NCI-H345 treated with DMSO at 0.1 percent for 48 hours (cell line): ENCODE data around the gene ZAR1L.
"Not testable (repeated sequence)": the region's sequence is repeated elsewhere in the genome, so short reads cannot be mapped to it uniquely, and the experiment has no call there.

ENCODE experiments used
- DNase-seq: peaks from one replicate; lab custom pipeline; 2025; ENCODE audit not compliant: unreplicated experiment; lab: John Stamatoyannopoulos, UW

ZAR1L gene, protein sequence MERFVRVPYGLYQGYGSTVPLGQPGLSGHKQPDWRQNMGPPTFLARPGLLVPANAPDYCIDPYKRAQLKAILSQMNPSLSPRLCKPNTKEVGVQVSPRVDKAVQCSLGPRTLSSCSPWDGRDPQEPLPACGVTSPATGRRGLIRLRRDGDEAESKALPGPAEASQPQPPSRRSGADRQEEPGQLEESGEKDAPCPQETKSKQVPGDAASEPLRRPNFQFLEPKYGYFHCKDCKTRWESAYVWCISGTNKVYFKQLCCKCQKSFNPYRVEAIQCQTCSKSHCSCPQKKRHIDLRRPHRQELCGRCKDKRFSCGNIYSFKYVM

DNA sequence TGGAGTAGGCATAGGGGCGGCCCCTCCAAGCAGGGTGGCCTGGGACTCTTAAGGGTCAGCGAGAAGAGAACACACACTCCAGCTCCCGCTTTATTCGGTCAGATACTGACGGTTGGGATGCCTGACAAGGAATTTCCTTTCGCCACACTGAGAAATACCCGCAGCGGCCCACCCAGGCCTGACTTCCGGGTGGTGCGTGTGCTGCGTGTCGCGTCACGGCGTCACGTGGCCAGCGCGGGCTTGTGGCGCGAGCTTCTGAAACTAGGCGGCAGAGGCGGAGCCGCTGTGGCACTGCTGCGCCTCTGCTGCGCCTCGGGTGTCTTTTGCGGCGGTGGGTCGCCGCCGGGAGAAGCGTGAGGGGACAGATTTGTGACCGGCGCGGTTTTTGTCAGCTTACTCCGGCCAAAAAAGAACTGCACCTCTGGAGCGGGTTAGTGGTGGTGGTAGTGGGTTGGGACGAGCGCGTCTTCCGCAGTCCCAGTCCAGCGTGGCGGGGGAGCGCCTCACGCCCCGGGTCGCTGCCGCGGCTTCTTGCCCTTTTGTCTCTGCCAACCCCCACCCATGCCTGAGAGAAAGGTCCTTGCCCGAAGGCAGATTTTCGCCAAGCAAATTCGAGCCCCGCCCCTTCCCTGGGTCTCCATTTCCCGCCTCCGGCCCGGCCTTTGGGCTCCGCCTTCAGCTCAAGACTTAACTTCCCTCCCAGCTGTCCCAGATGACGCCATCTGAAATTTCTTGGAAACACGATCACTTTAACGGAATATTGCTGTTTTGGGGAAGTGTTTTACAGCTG, at the start of gene ZAR1L, which contains the start of gene BRCA2:
Gene ZAR1L, minus strand, starts transcription at position 126 of the 790 bp plus-strand sequence. CDS start 3,438 bp downstream, outside the sequence.
Gene BRCA2, plus strand, starts transcription at position 271 of the 790 bp plus-strand sequence. CDS start 953 bp downstream, outside the sequence.
- DNase-seq = peak; percentile 57

DNA sequence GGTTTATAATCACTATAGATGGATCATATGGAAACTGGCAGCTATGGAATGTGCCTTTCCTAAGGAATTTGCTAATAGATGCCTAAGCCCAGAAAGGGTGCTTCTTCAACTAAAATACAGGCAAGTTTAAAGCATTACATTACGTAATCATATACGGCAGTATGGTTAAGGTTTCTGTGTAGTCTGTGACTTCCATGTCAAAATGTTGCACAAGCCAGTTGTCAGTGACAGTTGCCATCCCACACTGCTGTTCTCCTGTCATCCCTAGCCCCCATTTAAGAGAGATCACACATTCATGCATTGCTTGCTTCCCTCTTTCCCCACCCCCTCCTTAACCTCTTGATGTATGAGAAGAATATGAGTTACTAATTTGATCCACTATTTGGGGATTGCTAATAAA, 47.4 kb upstream of the ZAR1L start:
- DNase-seq = no peak

DNA sequence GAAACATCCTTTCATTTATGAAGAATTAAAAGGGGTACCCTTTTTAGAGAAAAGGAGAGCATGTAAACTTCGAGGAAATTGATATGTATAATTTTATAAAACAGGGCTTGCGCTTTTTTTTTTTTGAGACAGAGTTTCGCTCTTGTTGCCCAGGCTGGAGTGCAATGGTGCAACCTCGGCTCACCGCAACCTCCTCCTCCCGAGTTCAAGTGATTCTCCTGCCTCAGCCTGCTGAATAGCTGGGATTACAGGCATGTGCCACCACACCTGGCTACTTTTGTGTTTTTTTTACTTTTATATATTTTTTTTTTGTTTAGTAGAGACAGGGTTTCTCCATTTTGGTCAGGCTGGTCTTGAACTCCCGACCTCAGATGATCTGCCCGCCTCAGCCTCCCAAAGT, 40.8 kb upstream of the ZAR1L start:
- DNase-seq = not testable (repeated sequence)

DNA sequence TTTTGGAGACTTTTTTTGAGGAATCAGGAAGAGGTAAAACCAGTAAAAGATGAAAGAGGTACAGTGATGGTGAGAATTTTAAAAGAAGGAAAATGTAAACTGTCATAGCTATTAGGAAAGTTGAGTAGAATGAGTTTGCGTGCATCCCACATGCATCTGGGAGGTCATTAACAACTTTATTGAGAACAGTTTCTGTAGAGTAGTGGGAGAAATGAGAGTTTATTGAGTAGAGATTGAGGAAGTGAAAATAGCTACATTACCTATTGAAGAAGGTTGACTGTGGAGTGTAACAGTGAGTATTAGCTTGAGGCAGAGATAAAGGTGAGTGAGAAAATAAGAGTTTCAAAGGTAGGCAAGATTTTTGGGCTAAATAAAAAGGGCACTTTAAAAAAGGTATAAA, 38.9 kb upstream of the ZAR1L start:
- DNase-seq = no peak

DNA sequence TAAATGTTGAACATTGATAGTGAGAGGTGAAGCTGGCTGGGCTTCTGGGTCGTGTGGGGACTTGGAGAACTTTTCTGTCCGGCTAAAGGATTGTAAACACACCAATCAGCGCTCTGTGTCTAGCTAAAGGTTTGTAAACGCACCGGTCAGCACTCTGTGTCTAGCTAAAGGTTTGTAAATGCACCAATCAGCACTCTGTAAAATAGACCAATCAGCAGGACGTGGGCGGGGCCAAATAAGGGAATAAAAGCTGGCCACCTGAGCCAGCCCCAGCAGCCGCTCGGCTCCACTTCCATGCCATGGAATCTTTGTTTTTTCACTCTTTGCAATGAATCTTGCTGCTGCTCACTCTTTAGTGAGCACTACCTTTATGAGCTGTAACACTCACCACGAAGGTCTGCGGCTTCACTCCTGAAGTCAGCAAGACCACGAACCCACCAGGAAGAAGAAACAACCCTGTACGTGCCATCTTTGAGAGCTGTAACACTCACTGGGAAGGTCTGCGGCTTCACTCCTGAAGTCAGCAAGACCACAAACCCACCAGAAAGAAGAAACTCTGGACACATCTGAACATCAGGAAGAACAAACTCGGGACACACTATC, 35.8 kb upstream of the ZAR1L start:
- DNase-seq = not testable (repeated sequence)

DNA sequence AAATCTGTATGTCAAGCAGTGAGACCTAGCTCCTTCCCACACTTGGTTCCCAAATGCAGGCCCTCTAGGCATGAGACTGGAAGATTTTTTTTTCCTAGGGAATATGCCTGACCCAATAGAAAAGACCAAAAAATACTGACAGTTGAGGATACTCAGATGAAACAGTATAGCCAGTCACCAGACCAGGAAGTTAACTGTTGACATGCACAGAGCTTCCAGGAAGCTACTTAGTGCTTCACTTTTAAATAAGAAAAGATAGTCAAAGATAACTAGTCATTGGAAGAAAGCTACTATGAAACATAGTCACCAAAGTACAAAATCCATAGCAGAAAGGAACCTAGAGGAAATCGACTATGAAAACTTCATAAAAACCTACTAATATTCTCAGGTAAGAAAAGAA, 32.5 kb upstream of the ZAR1L start:
- no peak for DNase-seq

DNA sequence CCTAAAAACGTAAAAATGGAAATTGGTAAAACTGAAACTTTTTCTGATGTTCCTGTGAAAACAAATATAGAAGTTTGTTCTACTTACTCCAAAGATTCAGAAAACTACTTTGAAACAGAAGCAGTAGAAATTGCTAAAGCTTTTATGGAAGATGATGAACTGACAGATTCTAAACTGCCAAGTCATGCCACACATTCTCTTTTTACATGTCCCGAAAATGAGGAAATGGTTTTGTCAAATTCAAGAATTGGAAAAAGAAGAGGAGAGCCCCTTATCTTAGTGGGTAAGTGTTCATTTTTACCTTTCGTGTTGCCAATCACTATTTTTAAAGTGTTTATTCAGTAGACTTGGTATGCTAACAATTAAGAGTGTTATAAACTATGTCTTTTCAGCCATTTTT, 25.8 kb upstream of the ZAR1L start:
- DNase-seq = no peak

DNA sequence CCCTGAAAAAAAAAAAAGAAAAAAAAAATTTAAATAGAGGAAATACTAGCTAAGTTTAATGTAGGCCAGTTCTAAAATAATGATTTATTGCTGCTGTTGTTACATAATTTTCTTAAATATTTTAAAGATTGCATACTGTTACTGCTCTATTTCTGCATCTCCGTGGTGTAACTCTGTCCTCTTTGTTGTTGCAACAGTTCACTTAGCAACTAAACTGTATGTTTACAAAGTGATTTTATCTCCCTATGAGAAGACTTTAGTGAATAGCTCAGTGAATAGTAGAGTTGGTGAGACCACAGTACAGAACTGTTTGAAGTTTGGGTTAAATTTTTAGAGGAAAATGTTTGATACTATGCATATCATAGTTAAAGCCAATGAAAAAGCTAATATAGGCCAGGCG, 19.5 kb upstream of the ZAR1L start:
- DNase-seq = no peak

DNA sequence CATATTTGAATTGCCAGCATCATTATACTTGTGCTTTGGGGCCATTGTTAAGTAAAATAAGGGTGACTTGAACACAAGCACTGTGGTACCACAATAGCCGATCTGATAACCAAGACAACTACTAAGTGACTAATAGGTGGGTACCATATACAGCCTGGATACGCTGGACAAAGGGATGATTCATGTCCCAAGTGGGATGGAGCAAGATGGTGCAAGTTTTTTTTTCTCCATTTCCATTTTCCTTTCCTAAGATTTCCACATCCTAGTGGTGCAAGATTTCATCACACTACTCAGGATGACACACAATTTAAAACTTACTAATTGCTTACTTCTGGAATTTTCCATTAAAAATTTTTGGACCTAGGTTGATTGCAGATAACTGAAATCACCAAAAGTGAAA, 15.3 kb upstream of the ZAR1L start:
- no peak for DNase-seq

DNA sequence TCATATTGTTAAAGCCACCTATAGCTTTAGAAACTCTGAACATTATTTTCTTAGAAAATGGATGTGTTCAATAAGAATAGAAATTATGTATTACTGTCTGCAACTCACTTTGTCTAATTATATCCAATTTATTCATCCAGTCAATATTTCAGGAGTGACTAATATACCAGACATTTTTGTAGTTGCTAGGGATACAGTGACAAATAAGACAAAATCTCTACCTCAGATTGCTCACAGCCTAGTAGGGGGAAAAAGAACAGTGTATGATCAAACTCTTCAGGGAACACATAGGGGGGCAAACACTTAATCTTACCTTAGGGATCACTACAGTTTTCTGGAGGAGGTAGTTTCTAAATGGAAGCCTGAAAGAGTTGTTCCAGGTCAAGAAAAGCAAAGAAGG, 8.7 kb upstream of the ZAR1L start:
- DNase-seq = no peak

DNA sequence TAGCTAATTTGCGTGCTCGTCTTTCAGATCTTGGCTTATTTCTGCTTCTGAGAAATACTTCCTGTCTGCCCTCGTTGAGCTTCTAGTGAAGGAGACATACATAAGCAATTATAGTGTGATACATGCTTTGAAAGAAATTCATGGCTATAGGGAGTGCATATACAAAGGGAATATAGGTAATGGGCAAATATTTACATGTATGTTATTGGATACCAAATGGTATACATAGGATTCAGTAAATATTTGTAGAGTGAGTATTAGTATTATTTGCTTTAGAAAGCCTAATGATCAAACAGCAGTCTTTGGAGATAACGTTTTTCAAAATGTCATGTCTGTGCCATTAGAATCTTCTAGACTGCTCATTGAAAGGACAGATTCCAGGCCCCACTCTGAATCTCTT, 5.4 kb upstream of the ZAR1L start:
- DNase-seq = no peak

DNA sequence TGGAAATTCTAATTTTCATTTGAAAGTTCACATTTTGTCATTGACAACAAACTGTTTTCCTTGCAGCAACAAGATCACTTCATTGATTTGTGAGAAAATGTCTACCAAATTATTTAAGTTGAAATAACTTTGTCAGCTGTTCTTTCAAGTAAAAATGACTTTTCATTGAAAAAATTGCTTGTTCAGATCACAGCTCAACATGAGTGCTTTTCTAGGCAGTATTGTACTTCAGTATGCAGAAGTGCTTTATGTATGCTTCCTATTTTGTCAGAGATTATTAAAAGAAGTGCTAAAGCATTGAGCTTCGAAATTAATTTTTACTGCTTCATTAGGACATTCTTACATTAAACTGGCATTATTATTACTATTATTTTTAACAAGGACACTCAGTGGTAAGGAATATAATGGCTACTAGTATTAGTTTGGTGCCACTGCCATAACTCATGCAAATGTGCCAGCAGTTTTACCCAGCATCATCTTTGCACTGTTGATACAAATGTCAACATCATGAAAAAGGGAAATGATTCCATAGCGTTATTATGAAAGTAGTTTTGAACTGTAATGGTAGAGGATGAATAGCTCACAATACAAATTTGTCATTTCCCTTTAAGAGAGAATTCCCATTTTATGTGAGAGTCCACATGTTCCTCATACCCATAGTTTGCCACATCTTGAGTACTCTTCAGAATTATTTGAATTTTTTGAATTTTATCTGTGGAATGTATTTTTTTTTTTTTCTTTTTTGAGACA, 2.7 kb upstream of the ZAR1L start:
- no peak for DNase-seq

DNA sequence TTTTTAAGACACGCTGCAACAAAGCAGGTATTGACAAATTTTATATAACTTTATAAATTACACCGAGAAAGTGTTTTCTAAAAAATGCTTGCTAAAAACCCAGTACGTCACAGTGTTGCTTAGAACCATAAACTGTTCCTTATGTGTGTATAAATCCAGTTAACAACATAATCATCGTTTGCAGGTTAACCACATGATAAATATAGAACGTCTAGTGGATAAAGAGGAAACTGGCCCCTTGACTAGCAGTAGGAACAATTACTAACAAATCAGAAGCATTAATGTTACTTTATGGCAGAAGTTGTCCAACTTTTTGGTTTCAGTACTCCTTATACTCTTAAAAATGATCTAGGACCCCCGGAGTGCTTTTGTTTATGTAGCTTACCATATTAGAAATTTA, 1.3 kb upstream of the ZAR1L start:
- no peak for DNase-seq

DNA sequence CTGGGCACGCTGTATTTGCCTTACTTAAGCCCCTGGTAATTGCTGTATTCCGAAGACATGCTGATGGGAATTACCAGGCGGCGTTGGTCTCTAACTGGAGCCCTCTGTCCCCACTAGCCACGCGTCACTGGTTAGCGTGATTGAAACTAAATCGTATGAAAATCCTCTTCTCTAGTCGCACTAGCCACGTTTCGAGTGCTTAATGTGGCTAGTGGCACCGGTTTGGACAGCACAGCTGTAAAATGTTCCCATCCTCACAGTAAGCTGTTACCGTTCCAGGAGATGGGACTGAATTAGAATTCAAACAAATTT, 821 bp upstream of the ZAR1L start:
- peak; percentile 18 for DNase-seq

DNA sequence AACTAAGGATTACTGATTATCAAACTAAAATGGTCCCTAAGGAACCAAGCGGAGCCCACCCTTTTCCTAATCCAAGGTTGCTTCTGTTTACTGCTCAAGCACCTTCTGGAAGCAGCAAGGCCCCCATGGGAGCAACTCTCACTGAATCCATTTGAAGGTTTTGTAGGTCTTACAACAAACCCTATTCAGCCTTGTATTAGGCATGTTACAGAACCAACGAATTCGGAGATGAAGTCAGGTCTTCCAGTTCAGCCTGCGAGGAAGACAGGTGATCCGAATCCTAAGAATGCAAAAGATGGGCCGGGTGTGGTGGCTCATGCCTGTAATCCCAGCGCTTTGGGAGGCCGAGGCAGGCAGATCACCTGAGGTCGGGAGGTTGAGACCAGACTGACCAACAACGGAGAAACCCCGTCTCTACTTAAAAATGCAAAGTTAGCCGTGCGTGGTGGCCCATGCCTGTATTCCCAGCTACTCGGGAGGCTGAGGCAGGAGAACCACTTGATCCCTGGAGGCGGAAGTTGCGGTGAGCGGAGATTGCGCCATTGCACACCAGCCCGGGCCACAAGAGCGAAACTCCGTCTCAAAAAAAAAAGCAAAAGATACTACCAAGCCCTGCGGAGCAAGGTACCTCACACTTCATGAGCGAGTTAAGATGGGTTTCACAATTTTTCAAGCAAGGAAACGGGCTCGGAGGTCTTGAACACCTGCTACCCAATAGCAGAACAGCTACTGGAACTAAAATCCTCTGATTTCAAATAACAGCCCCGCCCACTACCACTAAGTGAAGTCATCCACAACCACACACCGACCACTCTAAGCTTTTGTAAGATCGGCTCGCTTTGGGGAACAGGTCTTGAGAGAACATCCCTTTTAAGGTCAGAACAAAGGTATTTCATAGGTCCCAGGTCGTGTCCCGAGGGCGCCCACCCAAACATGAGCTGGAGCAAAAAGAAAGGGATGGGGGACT, 609 bp downstream of the ZAR1L start:
- DNase-seq = peak; percentile 11

DNA sequence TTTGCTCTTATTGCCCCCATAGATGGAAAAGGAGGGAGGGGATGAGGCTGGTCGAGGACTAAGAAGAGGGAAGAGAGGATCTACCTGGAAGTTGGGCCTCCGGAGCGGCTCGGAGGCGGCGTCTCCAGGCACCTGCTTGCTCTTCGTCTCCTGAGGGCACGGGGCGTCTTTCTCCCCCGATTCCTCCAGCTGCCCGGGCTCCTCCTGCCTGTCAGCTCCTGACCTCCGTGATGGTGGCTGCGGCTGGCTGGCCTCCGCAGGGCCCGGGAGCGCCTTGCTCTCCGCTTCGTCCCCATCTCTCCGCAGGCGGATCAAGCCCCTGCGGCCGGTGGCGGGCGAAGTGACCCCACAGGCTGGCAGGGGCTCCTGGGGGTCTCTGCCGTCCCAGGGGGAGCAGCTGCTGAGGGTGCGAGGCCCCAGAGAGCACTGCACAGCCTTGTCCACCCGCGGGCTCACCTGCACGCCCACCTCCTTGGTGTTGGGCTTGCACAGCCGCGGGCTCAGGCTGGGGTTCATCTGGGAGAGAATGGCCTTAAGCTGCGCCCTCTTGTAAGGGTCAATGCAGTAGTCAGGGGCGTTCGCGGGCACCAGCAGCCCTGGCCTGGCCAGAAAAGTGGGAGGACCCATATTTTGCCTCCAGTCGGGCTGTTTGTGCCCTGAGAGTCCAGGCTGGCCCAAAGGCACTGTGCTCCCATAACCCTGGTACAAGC, 3.8 kb downstream of the ZAR1L start:
- DNase-seq = no peak

DNA sequence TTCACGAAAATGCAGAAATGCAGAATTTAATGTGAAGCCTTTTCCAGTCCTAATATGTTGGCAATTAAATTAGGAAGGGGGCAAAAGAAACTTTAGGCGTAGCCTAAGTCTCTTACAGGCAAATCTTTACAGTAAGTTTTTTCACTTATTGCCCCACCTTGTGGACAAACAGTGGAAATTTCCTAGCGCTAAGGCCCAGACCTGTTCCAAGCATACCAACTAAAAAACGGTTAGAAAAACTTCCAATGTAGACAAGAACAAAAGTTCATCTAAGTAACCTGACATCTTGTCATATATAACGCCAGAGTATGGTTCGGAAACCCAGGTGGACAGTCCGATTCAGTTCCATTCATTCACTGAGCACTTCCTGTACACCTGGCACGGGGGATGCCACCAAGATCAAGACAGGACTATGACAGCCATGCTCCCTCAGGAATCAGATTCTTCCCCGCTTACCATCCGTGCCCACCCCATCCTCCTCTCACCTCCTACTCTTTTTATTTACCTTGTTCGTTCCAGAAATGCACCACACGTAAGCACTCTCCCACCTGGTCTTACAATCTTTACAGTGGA, 4.9 kb downstream of the ZAR1L start:
- no peak for DNase-seq

DNA sequence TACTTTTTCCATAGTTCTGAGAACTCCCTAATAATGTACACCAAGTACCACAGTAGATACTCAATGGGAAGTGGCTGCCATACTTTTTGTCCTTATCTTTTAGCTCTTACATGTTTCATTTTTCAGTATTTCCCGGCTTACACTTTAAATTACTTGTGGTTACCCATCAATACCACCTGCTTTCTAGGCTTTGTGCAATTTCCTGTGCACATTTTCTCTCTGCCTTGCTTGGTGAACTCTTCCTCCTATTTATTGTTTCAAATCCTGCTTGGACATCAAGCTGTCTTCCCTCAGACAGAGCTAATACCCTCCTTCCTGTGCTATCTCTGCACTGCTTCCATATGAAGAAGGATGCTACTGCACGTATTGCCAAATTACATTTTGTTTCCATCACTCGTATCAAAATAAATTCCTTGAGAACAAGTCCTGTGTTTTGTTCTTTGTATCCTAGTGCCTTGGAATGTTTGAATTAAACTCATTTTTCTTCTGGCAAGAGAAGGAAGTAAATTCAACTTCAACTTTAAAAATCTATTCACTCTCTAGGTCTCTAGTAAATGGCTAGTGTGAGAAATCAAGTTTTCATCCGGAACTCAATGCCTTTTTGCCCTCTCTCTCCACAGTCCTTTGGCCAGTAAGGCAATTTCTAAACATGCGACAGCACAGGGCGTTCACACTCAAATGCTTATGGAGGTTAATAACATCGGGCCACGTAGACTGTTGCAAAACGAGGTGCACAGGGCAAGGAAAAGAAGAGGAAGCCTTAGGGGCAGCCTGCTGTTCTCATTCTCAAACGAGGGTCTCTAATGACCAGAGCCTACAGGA, 5.6 kb downstream of the ZAR1L start:
- no peak for DNase-seq
